A549 treated with CORT108297 at 1 μM for 4 hours (cell line): Measurements from ENCODE around the gene PCSK9. TPM values are rescaled to one million over a fixed set of nuclear protein-coding genes. Genes with fewer than 3 reads are reported as not detected.

Experiments used
- total RNA-seq: library from RNA; stranded (reverse); fragments of 200-300 nt; extraction: Qiagen RNA extraction; gene quantifications from 5 replicates; pipeline ENCODE4 v1.2.3, GENCODE V29; 2022

Gene PCSK9
- total RNA-seq, result 2.0 to 4.6 TPM (median 3.5 TPM) in 5 replicates

DNA sequence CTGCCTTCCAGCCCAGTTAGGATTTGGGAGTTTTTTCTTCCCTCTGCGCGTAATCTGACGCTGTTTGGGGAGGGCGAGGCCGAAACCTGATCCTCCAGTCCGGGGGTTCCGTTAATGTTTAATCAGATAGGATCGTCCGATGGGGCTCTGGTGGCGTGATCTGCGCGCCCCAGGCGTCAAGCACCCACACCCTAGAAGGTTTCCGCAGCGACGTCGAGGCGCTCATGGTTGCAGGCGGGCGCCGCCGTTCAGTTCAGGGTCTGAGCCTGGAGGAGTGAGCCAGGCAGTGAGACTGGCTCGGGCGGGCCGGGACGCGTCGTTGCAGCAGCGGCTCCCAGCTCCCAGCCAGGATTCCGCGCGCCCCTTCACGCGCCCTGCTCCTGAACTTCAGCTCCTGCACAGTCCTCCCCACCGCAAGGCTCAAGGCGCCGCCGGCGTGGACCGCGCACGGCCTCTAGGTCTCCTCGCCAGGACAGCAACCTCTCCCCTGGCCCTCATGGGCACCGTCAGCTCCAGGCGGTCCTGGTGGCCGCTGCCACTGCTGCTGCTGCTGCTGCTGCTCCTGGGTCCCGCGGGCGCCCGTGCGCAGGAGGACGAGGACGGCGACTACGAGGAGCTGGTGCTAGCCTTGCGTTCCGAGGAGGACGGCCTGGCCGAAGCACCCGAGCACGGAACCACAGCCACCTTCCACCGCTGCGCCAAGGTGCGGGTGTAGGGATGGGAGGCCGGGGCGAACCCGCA, at the start of gene PCSK9:
PCSK9 (plus strand) TSS at position 207 of the 741 bp plus-strand sequence; CDS start at position 497, 290 bp downstream.

DNA sequence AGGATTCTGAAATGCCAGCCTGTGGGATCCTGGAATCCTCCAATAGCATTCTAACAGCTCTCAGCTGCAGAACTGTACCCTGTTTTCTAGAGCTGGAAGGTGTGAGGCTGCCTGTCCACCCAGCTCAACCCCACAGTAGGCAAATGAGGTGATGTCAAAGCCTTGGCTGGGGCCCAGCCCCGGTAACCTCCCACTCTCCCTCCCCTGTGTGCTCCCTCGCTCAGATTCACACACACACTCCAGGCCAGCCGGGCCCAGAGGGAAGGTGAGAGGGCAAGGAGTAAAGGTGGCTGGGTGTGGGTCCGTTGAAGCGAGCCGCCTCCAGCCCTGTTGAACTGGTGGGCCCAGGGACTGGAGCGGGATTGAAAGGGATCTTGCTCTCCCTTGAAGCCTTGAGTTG, 40.7 kb upstream of the PCSK9 start, which contains the start of gene BSND:
BSND (plus strand) TSS at position 257 of the 400 bp plus-strand sequence. CDS start 254 bp downstream, outside the sequence.

Other genes with a start within 250 kb of the PCSK9 start
- not detected in 5 replicates for gene TTC22, start 238.2 kb upstream of the PCSK9 start, total RNA-seq
- gene DHCR24, start 152.4 kb upstream of the PCSK9 start, total RNA-seq, result 35.1 to 44.3 TPM (median 40.7 TPM) in 5 replicates
- gene TMEM61, start 58.9 kb upstream of the PCSK9 start, total RNA-seq, result 0.26 to 0.55 TPM (median 0.39 TPM) in 4 of 5 replicates, not detected in the other
- gene BSND, start 40.6 kb upstream of the PCSK9 start, total RNA-seq, result 0.02 TPM in 1 of 5 replicates, not detected in the others
- 11.5 to 15.3 TPM (median 14.1 TPM) in 5 replicates for gene USP24, start 175.8 kb downstream of the PCSK9 start, total RNA-seq